DMS114 treated with DMSO at 0.1 percent for 48 hours (cell line): ENCODE measurements around the gene MLEC.

ENCODE experiments used
- DNase-seq: peaks from one replicate; lab custom pipeline; 2025; ENCODE audit not compliant: unreplicated experiment; lab: John Stamatoyannopoulos, UW

MLEC gene

DNA sequence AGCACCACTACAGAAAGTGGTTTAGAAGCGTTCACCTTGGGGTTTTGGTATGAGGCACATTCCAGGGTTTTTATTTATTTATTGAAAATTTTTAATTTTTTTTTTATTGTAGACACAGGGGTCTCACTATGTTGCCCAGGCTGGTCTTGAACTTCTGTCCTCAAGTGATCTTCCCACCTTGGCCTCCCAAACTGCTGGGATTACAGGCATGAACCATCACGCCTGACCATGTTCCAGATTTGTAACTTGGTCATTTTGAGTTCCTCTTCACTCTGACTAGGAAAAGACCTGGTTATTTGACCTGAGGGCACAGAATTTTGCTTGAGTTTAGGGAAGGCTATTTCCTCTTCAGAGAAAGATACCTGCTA, 3.1 kb downstream of the MLEC start:
- no peak for DNase-seq

DNA sequence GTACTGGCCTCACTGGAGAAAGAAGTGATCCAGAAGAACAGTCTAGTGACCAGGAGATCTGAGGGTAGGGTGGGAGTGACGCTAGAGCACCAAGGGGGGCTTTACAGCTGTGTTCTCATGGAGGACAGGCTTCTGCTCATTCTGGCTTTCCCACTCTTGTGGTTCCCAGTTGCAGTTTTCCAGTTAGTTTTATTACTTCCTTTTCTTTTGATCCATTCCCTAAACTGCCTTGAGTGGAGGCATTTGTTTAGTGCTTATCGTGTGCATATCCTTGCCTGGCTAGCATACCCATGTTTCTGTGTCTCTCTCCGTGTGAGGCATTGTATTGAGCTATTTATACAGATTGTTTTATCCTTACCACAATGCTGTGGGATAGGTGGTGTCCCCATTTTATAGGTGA, 4.0 kb downstream of the MLEC start:
- no peak for DNase-seq

DNA sequence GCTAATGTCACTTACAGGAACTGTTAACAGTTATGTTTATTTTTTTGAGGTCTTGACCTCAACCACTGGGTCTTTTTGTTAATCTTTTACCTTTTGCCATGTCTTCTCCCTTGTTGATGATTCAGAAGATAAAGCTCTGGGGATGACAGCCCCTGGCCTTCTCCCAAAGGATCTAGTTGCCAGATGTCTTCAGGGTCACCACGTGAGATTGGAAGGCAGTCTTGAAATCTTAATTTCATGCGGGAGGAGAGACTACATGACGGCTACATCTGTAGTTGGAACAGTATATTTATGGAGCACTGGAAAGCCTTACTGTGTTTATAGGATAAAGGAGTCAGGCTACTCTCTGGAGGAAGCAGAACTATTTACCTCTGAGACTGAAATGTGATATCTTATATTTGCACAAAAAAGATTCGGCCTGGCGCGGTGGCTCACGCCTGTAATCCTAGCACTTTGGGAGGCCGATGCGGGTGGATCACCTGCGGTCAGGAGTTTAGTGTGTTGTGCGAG, 5.6 kb downstream of the MLEC start:
- no peak for DNase-seq

DNA sequence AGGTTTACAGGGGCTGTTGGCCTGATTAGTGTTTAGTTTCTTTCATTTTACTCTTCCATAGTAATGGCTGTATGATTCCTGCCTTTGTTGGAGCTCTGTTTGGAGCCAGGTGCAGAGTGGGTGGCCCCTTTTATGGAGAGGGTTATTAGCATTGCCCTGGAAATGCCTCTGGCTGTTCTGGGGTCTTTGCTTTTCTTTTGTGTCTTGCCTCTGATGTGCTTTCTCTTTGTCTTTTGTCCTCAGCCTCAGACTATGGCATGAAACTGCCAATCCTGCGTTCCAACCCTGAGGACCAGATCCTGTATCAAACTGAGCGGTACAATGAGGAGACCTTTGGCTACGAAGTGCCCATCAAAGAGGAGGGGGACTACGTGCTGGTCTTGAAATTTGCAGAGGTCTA, 6.9 kb downstream of the MLEC start:
- no peak for DNase-seq

DNA sequence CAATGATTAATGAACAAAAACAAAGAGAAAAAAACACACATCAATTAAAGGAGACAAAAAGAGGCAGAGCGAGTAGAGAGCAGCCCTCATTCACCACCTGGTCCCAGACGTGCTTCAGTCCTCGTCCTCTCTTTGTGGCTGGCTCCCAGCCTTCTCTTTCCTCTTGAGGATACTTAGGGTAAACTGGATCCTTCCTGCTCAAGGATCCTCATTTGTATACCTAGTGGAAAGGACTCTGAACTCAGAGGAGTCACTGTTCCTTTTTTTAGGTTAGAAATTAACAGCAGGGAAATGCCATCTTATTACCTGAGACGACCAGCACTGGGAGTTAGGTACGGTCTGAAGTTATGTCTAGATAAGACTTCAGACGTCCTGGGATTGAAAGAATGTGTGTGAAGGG, 9.7 kb downstream of the MLEC start:
- no peak for DNase-seq

DNA sequence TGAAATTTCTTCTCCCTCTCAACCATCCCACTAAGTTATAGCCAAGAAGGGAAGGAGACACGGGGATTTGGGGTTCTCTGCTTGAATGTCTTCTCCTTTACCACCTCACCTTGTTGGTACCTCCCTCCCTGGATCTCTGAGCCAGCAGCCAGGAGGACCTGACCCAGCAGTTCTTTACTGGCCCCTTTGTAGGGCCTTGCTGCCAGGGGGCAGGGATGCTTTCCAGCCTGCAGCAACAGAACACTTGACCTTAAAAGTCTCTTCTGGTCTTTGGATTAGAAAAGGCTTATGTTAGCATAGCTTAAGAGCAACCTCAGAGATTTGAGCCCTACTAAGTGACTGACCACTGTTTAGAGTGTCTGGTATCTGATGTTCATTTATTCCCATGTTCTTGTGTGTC, 10.4 kb downstream of the MLEC start:
- no peak for DNase-seq

DNA sequence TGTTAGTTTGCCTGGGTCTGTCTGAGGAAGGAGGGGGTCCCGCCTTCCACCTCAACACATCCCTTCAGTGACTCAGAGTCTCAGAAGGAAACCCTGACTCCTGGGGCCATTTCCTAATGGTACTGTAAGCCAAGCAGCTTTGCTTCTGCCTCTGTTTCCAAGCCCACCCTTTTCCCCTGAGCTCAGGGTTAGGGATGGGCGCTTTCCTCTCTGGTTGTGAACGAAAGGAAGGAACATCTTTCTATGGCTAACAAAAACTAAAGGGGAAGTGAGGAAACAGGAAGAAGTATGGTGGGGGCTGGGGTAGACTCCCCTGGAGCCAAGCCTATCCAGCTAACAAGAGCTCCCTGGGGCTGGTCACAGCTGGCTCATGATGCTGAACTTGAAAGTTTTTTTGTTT, 11.7 kb downstream of the MLEC start:
- no peak for DNase-seq

DNA sequence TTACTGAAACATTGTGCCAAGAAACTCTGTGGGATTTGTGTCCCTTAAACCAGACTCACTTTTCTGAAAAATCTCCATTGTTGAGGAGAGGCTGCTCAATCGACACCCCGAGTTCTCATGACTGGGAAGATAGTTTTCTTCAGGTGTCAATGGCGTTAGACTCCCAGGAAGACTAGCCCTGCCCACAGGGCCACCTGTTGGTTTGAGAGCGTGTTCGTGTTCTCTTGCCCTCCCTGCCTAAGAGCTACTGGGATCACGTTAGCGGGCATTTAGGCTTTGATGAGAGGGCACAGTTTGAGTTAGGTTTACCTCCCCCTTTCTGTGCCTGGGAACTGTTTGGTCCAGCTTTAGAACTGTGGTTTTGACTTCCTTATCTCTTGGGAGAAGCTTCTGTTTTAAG, 12.6 kb downstream of the MLEC start:
- DNase-seq, result no peak

DNA sequence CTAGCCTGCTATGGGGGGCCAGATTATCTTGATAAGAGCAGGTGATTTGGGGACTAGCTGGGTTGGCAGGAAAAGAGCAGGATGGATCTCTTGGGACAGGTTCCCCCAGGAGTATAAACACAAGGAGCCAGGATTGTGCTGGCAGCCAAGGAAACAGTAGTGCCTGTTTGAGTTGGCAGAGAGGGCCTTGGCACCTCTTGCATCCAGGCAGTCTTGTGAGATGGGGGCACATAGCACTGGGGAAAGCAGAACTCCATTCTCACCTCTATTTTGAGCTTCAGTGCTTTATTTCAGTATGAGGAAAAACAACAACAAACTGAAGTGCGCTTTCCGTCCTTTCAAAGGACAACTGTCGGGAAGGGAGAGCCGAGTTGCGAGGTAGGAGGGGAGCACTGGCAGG, 13.9 kb downstream of the MLEC start:
- no peak for DNase-seq

DNA sequence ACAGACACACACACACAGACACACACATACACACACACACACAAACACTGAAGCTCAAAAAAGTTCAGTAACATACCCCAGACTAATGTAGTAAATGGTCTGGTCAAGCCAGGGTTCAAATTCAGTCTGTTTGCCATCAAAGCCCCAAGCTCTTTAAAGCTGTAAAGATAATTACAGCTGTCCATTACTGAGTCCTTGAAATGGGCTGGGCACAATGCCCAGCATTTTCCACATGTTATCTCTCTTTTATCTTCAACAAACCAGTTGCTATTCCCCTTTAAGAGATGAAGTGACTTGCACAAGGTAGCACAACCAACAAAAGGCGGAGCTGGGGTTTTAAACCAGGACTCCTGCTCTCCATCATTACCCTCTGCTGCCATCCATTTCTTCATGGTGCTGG, 15.7 kb downstream of the MLEC start:
- DNase-seq, result no peak

DNA sequence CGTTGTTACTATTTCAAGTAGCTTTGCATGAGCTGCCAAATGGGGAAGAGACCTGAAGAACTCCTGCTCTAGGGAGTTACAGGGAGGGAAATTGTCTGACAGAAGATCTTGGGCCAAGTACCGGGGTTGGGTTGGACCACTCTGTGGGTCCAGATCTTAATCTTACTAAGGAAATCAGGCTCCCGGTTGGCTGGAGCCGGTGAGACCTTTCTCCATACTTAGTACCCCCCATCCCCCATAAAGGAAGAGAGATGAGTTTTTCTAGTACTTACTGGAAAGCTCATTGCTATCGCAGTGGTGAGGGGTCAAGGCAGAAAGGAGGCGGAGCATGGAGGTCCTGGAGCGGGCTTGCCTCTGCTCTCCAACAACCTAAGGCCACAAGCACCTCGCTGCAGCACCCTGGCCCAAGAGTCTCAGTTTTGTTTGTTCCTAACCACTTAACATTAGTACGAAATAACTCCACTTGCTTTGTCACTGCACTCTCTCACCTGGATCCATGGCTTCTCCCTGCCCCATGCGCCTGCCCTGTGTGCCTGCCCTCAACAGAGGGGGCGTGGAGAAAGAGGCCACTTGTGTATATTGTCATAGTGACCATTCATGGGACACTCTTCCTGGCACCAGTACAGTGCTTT, 16.5 kb downstream of the MLEC start:
- no peak for DNase-seq

DNA sequence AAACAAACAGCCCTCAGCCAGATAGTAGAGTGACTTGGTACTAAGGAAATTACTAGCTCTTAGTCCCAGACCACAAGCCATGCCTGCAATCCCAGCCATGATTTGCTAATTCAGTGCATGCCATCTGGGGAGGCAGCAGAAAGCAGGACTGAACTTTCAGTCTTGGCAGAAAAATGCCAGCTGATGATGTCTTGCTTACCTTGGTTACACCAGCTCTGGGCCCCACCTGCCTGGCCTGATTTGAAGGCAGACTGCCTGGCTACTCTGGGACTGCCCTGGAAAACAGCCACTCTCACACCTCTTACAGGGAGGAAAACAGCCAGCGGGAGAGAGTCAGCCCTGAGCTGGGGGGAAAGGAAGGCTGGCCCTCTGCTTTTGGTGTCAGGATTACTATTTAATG, 18.7 kb downstream of the MLEC start:
- no peak for DNase-seq

DNA sequence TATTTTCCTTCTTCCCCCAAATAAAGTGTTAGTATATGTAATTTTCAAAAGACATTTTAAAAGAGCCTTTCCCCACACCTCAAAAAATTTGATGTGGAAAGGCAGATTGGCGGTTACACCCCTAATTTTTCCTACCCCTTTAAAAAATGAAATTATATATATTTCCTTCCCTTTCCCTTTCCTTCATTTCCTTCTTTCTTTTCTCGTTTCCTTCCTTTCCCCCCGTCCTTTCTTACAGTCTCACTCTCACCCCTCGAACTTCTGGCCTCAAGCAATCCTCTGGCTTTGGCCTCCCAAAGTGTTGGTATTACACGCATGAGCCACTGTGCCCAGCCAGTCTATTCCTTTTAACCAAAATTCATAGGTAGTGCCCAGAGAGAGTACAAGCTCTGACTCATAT, 19.1 kb downstream of the MLEC start:
- no peak for DNase-seq

DNA sequence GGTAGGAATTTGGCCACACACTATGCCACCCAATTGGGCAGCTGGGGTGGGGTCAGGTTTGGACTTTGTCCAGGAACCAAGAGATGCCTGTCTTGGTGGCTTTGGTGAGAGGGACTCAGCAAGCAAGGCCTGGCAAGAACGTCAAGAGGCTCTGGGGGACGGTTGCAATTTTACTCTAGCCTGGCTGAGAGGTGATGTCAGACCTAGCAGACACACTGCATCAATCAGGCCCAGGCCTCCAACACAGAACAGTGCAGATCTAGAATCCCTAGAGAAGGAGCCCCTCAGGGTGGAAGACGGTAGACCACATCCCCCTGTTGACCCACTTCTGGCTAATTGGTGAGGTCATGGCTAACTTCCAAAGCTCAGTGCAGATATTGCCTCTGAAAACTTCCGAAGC, 21.7 kb downstream of the MLEC start:
- DNase-seq, result no peak

DNA sequence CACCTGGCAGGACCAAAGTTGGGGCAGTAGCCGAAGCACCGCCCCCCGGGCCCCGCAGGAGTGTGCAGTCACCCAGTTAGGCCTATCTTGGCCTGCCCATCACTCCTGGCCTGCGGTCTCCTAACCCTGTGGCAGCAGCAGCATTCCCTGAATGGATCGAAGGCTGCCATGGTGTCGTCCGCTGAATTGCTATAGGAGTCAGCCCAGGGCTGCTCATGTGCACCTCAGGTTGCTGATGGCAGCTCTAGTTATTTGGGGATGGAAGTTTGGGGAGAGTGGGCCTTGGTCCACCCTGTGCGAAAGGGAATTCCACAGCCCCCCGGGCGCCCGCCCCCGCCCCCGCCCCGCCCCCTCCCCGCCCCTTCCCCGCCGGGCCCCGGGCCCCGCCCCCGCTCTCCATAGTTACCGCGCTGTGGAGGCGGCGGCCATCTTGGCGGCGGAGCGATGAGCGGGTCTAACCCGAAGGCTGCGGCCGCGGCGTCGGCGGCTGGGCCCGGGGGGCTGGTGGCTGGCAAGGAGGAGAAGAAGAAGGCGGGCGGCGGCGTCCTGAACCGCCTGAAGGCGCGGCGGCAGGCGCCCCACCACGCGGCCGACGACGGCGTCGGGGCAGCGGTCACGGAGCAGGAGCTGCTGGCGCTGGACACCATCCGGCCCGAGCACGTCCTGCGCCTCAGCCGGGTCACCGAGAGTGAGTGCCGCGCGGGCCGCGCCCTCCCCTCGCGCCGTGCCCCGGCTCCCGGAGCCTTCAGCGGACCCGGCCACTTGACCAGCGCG, 23.3 kb downstream of the MLEC start, which contains the start of gene UNC119B:
TSS of gene UNC119B (plus strand) at position 428 of the 774 bp plus-strand sequence. CDS start at position 445, 17 bp downstream.
- peak; percentile 37 for DNase-seq

DNA sequence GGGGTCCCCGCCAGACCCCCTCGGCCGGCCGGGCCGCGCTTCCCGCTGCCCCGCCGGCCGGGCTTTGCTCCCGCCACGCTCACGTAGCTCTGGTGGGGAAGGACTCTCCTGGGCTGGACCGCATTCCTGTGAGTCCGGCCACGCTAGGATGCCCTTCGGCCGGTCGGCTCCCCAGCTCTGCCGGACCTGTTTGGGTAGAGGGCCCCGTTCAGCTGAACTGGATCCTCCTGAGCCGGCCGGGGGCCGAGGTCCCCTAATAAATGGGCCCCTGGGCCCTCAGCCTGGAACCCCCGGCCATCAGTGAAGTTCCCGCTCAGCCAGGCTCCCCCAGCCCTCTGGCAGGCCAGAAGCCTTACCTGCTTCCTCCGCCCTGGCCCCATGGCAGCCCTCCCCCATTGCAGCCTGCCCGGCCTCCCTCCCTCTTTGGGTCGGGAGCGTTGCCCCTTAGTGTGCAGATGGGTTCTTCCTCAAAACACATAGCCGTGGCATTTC, 23.9 kb downstream of the MLEC start:
- no peak for DNase-seq

DNA sequence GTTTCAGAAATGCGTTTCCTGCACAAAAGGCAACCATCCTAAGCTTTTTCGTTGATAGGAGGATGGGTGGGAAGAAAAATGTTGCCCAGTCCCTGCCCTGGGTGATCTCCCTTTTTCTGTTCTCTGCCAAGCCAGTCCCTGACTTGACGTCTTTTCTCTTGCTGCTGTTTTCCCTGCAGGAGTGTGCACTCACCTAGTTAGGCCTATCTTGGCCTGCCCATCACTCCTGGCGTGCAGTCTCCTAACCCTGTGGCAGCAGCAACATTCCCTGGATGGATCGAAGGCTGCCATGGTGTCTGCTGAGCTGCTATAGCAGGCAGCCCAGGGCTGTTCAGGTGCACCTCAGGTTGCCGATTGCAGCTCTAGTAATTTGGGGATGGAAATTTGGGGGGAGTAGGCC, 24.5 kb downstream of the MLEC start:
- DNase-seq, result no peak

DNA sequence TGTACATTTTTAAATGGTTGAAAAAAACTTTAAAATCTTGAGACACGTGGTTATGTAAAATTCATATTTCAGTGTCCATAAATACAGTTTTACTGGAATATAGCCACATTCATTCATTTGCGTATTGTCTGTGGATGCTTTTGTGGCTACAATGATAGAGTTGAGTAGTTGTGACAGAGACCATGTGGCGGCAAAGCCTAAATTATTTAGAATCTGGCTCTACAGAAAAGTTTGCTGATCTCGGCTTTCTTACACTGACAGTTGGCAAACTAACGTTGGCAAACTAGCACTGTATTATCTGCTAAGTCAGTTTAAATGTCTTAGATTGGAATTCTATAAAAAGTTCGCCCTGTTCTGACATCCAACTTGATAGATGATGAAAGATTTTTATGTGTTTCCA, 25.7 kb downstream of the MLEC start:
- no peak for DNase-seq

DNA sequence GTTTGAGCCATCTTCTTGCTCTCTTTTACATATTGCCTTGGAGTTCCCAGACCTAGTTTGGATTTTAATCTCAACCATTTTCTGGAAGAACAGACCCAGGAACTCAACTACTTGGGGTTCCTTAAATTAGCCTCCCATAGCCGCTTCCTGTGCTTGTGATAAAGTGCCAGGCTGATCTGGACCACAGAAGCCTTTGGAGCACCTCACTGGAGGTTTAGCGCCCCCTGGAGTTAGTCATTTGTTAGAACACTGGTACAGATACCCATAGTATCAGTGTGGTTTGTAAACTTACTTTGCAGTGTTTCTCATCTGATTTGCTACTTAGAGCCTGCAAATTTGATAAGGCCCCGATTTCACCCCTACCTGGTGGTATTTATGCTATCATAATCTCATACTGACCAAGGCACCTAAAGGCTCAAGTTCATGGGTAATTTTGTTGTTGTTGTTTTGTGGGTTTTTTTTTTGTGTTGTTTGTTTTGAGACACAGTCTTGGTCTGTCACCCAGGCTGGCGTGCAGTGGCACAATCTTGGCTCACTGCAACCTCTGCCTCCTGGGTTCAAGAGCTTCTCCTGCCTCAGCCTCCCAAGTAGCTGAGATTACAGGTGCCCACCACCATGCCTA, 27.0 kb downstream of the MLEC start:
- DNase-seq, result peak; percentile 86

DNA sequence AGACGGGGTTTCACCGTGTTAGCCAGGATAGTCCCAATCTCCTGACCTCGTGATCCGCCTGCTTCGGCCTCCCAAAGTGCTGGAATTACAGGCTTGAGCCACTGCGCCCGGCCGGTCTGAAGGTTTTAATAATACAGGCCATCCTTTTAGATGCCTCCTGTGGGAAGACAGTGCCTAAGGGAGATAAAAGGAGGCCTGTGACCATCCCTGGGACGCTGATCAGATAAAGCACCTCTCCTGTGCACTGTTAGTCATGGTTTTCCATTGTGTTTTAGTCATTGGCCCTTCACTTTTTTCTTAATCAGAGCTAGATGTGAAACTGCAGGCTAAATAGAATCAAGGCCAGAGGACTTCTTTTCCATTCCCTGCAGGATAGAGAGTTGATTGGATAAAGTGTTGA, 31.1 kb downstream of the MLEC start:
- DNase-seq, result no peak

DNA sequence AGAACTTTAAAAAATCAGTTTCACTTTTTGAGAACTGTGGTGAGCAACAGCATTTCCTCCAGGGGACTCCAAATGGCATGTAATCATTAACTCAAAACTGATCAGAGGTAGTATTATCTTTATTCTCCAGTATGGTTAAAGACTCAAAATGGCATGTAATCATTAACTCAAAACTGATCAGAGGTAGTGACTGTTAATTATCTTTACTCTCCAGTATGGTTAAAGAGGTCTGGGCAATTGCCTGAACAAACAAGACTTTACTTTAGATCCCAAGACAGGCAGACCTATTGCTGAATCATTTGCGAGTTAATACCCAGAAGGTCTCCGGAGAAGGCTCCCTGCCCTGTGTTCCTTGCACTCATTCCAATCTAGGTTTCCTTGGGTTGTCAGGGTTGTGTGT, 32.1 kb downstream of the MLEC start:
- no peak for DNase-seq
